ENCODE data around the gene FN3KRP. TPM values are rescaled to one million over a fixed set of nuclear protein-coding genes. Genes with fewer than 3 reads are reported as not detected.

FN3KRP gene
- total and polyA plus RNA-seq, 2 of the 13 experiments (the other 11 are each of a cell fraction or from before 2014, with no cell fraction given) = 22.4 to 28.2 TPM

- TF ChIP-seq RAD21 (CRISPR knock-in tag; IDR thresholded peaks at IDR 0.05) (peak; percentile 69), POGZ (CRISPR knock-in tag; IDR thresholded peaks at IDR 0.05) (peak; percentile 12), TARDBP (CRISPR knock-in tag; IDR thresholded peaks at IDR 0.05) (0 out of 2 replicates have a peak, but pooled peaks have one; percentile 19), AKAP8 (CRISPR knock-in tag; IDR thresholded peaks at IDR 0.05) (peak; percentile 61; the same call in 1 of the 2 replicates), ZNF784 (CRISPR knock-in tag; IDR thresholded peaks at IDR 0.05; ENCODE audit: borderline replicate concordance) (peak; percentile 60; the same call in 1 of the 2 replicates), ZNF264 (CRISPR knock-in tag; IDR thresholded peaks at IDR 0.05) (no peak; the same call in 1 of the 2 replicates), ZNF234 (CRISPR knock-in tag; conservative IDR thresholded peaks at IDR 0.05) (no peak), NCOR1 (IDR thresholded peaks at IDR 0.05; ENCODE audit: borderline replicate concordance, low read length) (no peak), ZFP1 (CRISPR knock-in tag; IDR thresholded peaks at IDR 0.05) (no peak), MATR3 (CRISPR knock-in tag; IDR thresholded peaks at IDR 0.05) (0 out of 2 replicates have a peak, but pooled peaks have one; percentile 18), ZNF598 (CRISPR knock-in tag; IDR thresholded peaks at IDR 0.05; ENCODE audit: borderline replicate concordance) (0 out of 2 replicates have a peak, but pooled peaks have one; percentile 8), UBTF (CRISPR knock-in tag; IDR thresholded peaks at IDR 0.05) (peak; percentile 81), ZFY (CRISPR knock-in tag; IDR thresholded peaks at IDR 0.05) (peak; percentile 81), ZFP91 (CRISPR knock-in tag; IDR thresholded peaks at IDR 0.05; ENCODE audit: borderline replicate concordance) (peak; percentile 23; the same call in 1 of the 2 replicates), KDM5A (IDR thresholded peaks at IDR 0.05; ENCODE audit: borderline replicate concordance, low read length) (peak; percentile 33; the same call in 1 of the 2 replicates), TAF1 (CRISPR knock-in tag; IDR thresholded peaks at IDR 0.05) (peak; percentile 77), ZMYM2 (CRISPR knock-in tag; IDR thresholded peaks at IDR 0.05) (no peak), HDAC1 (CRISPR knock-in tag; IDR thresholded peaks at IDR 0.05) (peak; percentile 9; the same call in 1 of the 2 replicates)
- TF ChIP-seq, protein P1, sequence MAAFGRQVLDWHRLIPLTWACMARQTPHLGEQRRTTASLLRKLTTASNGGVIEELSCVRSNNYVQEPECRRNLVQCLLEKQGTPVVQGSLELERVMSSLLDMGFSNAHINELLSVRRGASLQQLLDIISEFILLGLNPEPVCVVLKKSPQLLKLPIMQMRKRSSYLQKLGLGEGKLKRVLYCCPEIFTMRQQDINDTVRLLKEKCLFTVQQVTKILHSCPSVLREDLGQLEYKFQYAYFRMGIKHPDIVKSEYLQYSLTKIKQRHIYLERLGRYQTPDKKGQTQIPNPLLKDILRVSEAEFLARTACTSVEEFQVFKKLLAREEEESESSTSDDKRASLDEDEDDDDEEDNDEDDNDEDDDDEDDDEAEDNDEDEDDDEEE (CRISPR knock-in tag; IDR thresholded peaks at IDR 0.05) = no peak
- TF ChIP-seq, protein P2, sequence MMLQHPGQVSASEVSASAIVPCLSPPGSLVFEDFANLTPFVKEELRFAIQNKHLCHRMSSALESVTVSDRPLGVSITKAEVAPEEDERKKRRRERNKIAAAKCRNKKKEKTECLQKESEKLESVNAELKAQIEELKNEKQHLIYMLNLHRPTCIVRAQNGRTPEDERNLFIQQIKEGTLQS (CRISPR knock-in tag; IDR thresholded peaks at IDR 0.05) = peak; percentile 36; the same call in 1 of the 2 replicates
- TF ChIP-seq, protein P3, sequence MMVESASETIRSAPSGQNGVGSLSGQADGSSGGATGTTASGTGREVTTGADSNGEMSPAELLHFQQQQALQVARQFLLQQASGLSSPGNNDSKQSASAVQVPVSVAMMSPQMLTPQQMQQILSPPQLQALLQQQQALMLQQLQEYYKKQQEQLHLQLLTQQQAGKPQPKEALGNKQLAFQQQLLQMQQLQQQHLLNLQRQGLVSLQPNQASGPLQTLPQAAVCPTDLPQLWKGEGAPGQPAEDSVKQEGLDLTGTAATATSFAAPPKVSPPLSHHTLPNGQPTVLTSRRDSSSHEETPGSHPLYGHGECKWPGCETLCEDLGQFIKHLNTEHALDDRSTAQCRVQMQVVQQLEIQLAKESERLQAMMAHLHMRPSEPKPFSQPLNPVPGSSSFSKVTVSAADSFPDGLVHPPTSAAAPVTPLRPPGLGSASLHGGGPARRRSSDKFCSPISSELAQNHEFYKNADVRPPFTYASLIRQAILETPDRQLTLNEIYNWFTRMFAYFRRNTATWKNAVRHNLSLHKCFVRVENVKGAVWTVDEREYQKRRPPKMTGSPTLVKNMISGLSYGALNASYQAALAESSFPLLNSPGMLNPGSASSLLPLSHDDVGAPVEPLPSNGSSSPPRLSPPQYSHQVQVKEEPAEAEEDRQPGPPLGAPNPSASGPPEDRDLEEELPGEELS (CRISPR knock-in tag; IDR thresholded peaks at IDR 0.05) = no peak; the same call in 1 of the 2 replicates
Measured at GRCh38 chr17:82734987-82735866, 18.7 kb downstream of the FN3KRP start, which contains the start of gene FN3K (continued).
